Stimulated activated CD8-positive, alpha-beta memory T cell treated with anti-CD3 and anti-CD28 coated beads, Interleukin-2, amount 100 ng/mL, for 48 hours (primary cell): ENCODE measurements around the gene CISD2.
"Not testable (repeated sequence)": the region's sequence is repeated elsewhere in the genome, so short reads cannot be mapped to it uniquely, and the experiment has no call there.

Experiments used
- DNase-seq, 2 donors: peaks; one replicate each; pipeline ENCODE4 v3.0.0-alpha.2; 2020; ENCODE audit warnings: low read depth in 2 of 2

Gene CISD2

DNA sequence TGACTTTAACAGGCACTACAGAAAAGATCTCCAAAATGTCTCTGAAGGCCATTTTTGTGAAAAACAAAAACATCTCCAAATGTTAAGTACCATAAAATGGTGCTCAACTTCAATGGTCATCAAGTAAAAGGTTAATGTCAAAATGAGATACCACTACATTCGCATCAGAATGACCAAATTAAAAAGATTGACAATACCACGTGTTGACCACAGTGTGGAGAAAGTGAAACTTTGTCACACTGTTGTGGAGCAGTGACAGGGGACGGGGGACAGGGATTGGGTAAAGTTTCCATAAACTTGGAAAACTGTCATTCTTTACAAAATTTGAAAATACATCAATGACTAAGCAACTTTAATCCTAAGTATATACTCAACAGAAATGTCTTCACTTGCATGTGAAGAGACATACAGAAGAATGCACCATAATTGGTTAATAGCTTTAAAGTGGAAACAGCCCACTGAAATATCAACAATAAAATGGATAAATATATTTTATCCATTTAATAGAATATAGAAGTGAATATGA is 19.1 kb upstream of the CISD2 start:
- DNase-seq: no peak

DNA sequence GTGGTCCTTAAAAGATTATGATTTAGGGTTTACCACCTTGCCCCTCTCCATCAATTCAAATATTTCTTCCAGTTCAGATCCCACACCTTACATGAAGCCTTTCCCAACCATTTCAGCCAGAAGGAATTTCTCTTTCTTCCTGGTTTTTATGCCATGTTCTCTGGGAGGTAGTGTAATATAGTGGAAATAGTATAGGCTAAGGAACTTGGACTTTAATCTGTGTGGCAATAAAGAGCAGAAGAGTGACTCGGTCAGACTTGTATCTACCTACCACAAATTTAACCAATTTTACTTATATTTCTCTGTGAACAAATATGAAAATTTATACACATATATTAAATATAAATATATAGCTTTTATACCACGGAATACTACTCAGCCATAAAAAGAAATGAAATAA is 18.4 kb upstream of the CISD2 start:
- no peak for DNase-seq

DNA sequence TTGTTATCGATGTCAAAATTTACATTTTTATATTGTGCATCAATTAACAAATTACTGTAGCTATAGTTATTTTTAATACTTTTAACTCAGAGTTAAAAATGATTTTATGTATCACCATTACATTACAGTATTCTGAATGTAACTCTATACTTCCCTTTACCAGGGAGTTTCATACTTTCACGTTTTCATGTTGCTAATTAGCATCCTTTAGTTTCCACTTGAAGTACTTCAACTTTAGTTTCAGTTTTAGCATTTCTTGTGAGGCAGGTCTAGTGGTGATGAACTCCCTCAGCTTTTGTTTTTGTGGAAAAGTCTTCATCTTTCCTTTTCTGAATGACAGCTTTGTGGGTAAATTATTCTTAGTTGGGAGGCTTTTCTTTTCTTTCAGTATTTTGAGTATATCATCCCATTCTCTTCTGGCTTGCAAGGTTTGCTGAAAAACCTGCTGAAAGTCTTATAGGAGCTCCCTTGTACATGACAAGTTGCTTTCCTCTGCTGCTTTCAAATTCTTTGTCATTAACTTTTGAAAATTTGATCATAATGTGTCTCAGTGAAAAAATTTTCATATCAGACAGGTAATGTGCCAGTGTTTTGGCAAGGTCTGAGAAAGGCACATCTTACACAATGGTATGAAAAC is 9.8 kb upstream of the CISD2 start:
- no peak for DNase-seq

DNA sequence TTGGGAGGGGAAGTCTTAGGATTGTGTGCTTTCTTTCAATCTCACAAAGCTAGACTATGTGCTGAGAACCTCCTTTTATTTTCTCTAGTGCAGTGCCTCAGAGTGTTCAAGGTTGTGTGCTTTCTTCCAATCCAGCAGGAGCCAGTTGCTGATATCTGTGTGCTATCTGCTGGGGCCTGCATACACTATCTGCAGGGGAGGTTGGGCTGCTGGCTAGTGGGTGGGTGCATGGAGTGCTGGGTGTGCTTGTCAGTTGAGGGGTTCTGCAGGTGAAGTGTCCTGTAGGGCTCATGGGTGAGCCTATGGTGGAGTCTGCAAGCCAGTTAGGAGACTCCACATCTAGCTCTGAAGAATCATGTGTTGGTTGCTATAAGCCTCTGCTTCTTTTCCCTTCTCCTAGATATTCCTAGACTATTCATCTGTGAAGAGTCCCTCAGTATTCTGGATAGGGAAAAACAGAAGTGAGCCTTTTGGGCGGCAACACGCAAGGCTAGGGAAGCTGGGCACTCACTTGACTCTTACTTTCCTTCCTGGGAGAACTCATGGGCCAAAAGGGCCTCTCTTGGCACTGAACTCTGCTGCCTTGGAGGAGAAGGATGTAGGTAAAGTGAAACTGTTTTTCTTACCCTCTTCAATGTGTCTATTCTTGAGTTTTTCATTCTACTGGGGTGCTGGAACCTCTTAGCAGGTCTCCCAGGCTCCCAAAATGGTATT is 8.0 kb upstream of the CISD2 start:
- DNase-seq: no peak

DNA sequence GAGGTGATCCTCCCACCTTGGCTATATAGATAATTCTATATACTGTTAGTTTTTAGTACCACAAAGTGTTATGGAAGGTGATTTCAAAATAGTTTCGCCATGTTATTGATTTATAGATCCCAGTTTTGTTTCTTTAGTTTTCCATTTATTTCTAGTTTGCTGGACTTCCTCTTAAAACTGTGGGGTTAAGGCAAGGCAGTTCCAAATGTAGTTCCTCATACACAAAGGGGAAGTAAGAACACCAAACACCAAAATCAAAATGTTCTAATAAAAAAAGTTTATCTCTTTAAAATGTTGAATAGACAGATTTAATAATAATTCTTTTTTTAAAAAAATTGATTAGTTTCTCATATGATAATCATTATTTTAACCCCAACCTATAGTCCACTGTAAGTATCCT is 6.8 kb upstream of the CISD2 start:
- no peak for DNase-seq

DNA sequence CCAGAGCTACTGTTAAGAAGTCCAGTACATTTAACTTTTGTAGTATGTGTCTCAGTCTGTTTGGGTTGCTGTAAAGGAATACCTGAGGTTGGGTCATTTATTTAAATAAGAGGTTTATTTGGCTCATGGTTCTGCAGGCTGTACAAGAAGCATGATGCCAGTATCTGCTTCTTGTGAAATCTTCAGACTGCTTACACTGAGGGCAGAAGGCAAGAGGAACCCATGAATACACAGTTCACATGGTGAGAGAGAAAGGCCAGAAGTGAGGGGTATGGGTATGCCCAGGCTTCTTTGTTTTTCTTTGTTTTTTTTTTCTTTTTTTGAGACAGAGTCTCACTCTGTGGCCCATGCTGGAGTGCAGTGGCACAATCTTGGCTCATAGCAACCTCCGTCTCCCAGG is 6.0 kb upstream of the CISD2 start:
- DNase-seq: no peak

DNA sequence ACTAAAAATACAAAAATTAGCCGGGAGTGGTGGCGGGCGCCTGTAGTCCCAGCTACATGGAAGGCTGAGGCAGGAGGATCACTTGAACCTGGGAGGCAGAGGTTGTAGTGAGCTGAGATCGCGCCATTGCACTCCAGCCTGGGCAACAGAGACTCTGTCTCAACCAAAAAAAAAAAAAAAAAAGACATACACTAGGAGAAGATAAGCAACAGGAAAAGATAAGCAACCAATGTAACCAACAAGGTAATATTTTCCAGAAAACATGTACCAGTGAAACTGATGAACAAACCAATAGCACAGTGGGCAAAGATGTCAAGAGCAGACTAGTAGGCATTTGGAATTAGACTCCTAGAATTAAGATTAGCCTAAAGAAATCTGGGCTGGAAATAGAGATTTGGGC is 3.5 kb upstream of the CISD2 start:
- DNase-seq: not testable (repeated sequence)

DNA sequence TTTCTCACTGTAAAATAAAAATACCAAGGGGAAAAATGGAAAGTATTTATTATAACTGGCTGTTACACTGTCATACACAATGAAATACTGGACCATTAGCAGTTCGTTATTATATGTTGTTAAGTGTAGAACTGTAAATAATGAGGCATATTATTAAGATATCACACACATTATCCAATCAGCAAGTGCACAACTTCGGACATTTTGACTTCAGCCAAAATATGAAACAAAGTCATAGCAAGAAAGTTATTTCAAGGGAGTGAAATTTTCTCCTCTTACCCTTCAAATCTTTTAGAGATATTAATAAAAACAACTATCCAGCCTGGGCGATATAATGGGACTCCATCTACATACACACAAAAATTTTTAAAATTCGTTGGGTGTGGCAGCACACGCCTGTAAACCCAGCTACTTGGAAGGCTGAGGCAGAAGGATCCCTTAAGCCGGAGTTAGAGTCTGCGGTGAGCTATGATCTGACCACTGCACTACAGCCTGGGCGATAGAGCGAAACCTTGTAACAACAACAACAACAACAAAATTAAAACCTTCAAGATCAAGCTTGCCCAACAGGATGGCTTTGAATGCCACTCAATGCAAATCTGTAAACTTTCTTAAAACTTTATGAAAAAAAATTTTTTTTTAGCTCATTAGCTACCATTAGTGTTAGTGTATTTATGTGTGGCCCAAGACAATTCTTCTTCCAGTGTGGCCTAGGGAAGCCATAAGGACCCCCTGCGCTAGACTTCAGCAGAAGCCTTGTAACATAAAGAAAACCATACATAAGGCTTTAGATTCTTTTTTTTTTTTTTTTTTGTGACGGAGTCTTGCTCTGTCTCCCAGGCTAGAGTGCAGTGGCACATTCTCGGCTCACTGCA is 1.3 kb upstream of the CISD2 start:
- no peak for DNase-seq

DNA sequence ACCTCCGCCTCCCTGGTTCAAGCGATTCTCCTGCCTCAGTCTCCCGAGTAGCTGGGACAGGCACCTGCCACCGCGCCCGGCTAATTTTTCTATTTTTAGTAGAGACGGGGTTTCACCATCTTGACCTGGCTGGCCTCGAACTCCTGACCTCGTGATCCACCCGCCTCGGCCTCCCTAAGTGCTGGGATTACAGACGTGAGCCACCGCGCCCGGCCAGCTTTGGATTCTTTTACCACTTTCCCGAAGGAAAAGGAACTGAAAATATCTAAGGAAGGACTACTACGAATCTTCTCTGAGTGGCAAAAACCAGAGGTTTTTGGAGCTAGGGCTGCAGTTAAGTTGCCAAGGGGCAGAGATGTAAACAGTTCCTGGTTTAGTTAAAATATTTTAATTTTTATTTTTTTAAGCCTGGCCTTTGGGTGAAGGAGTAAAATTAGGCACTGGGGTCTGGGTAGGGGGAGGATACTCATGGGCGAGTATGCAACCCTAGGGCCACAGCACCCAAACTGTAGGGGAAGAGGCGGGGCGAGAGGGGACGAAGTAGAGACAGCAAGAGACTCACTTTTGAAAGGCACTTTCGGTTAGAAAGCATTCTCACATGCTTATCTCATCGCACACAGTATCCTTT is 525 bp upstream of the CISD2 start:
- DNase-seq: no peak

DNA sequence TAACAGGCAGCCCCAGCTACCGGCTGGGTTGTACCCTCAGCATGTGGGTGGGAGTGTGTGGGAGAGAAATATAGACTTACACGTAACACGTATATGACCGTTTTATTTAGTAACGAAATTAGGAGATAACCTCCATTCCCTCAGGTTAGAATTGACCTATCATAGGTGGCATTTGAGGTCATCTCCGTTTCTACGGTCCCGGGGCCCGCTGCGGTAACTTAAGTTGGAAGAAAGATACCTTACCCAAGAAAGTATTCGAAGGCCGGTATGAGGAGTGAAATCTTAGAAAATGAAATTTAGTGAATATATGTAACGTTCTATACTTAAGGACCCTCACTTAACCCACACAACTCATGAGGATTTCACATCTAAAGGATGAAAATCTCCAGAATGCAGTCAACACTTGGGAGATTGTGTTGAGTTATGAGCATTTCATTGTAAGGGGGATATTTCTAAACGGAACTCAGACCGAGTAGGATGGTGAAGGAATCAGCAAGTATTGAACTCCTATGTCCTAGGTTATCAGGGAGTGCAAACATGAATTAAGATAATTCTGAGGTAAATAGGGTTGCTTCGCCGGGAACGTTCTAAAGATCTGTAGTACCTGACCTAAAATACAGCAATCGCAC is 891 bp downstream of the CISD2 start:
- DNase-seq: peak; percentile 14 to 28

DNA sequence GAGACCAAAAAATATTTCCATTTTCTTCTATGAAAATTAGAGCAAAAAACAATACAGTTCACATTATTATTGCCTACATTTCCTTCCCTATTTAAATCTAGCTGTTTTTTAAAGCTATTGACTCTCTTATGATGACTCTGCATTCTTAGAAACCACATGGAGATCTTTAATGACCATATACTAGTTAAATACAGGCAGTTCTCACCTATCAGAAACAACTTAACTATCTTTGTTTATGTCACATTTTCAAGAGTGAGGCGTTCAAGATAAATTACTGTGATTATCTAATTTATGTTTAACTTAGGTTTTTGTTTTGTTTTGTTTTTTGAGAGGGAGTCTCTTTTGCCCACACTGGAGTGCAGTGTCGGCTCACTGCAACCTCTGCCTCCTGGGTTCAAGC is 3.0 kb downstream of the CISD2 start:
- no peak for DNase-seq

DNA sequence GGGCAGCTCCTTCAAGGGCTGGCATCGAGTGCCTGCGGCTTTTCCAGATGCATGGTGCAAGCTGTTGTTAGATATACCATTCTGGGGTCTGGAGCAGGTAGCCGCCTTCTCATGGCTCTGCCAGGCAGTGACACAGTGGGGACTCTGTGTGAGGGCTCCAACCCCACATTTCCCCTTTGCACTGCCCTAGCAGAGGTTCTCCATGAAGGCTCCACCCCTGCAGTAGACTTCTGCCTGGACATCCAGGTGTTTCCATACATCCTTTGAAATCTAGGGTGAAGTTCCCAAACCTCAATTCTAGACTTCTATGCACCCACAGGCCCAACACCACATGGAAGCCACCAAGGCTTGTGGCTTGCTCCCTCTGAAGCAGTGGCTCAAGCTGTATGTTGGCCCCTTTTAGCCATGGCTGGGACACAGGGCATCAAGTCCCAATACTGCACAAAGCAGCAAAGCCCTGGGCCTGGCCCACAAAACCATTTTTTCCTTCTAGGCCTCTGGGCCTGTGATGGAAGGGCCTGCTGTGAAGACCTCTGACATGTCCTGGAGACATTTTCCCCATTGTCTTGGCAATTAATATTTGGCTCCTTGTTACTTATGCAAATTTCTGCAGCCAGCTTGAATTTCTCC is 8.8 kb downstream of the CISD2 start:
- not testable (repeated sequence) for DNase-seq

DNA sequence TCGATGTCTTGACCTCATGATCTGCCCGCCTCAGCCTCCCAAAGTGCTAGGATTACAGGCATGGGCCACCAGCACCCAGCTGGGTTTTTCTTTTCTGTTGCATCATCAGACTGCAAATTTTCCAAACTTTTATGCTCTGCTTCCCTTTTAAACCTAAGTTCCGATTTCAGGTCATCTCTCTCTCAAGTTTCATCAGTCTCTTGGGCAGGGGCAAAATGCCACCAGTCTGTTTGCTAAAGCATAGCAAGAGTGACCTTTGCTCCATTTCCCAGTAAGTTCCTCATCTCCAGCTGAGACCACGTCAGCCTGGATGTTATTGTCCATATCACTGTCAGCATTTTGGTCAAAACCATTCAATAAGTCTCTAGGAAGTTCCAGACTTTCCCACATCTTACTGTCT is 9.6 kb downstream of the CISD2 start:
- DNase-seq: not testable (repeated sequence)

DNA sequence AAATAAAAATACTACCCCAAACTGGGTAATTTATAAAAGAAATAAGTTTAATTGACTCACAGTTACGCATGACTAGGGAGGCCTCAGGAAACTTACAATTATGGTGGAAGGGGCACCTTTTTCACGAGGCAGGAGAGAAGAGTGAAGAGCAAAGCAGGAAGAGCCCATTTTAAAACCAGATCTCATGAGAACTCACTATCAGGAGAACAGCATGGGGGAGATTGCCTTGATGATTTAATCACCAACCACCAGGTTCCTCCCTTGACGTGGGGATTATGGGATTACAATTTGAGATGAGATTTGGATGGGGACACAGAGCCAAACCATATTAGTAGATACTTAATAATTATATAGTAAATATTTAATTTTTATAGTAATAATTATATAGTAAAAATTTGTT is 10.1 kb downstream of the CISD2 start:
- no peak for DNase-seq

DNA sequence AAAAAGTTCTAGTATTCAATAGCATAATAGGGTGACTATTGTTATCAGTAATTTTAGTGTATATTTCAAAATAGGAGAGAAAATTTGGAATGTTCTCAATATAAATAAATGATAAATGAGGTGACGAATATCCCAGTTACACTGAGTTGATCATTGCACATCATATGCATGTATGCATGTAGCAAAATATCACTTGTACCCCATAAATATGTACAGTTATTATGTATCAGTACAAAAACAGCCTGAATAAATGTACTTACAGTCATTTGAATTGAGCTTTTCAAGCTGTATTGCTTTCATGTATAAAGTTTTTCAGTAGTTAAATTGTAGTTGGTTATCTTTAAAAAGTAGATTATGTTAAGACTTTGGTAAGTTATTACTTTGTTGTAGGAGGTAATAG is 12.6 kb downstream of the CISD2 start:
- no peak for DNase-seq

DNA sequence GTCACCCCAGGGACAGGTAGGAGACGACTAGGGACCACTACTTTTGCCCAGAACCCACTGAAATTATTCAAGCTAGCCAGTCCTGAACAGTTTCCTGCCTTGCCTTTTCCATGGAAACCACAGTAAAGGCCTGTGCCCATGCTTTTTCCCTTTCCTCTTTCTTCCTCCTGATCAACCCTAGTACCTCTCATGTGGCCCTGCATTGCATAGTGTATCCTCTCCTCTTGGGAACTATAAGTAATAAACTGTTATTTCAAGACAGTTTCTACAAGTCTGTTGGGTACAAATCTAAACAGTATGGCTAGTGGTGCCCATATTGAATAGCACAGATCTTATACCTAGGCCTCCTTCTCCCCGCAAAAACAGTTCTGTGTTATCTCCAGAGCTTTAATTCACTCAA is 14.5 kb downstream of the CISD2 start:
- no peak for DNase-seq

DNA sequence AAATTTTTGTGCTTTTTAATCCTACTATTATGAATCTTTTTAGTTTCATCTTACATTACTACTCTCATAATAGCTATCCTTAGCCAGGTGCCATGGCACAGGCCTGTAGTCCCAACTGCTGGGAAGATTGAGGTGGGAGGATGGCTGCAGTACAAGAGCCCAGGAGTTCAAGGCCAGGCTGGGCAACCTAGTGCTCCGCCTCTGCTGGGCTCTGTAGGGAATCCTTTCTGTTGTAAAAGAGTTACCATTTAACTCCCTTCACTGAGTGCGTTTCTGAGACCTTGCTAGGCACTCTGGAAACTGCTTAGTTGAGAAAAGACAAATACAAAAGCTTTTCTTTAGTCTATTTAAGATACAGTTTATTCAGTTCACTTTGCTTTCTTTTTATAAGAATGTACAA is 19.8 kb downstream of the CISD2 start:
- not testable (repeated sequence) for DNase-seq

DNA sequence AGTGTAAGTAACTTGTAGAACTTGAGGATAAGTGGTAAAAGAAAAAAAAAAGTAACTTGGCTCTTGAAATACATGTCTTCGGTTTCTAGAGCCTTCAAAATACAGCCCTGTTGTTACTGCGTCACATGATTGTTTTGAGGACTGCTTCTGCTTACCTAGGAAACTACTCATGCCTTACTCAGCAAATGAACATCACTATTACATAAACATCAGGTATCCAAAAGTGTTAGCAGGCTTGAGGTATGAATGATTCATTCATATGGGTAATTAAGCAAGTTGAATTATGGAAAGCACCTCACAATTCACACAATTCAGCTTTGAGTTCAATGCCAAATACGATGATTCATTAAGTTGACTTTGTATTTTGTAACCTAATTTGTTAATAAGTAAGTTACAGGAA is 21.1 kb downstream of the CISD2 start:
- DNase-seq: not testable (repeated sequence)

DNA sequence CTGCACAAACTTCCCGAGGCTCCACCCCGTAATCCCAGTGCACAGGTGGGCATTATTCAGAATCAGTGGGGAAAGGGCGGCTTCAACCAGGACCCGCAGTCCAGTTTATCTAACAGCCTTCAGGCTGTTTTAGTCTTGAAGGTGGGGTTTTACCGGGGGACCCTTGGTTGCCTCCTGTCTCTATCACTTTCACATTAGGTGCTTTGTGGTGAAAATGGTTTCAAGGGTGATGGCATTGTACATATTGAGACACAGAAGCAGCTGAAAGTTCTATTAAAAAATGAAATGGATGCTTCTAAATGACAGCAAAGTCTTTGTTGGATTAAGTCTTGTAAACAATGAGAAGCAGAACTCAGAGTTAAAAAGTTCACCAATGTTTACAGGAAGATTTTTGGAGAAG is 27.8 kb downstream of the CISD2 start:
- DNase-seq: not testable (repeated sequence)

DNA sequence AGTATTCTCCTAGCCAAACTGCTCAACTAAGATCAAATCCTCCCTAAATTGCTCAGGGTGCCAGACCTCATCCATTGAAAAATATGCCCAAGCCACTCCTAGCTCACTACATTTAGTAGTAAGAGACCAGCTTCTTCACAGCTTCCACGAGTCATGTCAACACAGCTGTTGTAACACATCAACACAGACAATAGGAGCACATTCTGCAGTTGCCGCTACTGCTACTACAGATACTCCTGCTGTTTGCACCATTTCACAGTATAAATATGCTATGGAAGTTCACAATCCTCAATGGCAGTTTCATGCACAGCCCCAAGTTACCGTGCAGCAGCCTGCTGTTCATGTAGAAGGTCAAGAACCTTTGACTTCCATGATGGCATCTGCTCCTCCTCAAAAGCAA is 28.8 kb downstream of the CISD2 start:
- DNase-seq: not testable (repeated sequence)

DNA sequence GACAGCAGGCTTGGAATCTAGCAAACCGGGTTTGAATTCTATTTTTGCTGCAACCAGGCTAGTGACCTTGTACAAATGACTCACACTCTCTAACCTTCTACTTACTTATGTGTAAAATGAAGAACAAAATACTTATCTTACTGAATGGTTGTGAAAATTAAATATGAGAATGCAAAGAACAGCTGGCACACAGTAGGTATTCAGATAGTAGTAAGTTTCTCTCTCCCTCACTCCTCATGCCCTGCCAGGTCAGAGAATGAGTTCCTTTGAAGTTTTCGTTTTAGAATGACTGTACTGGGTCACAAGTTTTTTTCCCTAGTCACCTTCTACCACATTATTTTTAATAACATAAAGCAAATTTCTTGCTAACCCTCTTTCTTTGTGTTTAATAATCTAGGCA is 33.0 kb downstream of the CISD2 start:
- no peak for DNase-seq
